DOHH2 (cell line): ENCODE results near the gene ANK3.

ENCODE experiments used
- EZH2phosphoT487 ChIP-seq: fragments of 200-600 bp; sonication (generic); IDR thresholded peaks from 2 replicates; pipeline ENCODE4 v1.6.1; 2017; ENCODE audit warnings: borderline replicate concordance, mild to moderate bottlenecking, antibody characterized with exemption, low read length, moderate library complexity, mixed read lengths
- TF ChIP-seq, protein P1 (sequence below): fragments of 200-600 bp; sonication (generic); IDR thresholded peaks from one replicate; pipeline ENCODE4 v1.5.1; 2014; ENCODE audit warnings: antibody characterized with exemption, mild to moderate bottlenecking, low read depth, low read length; ENCODE audit not compliant: poor library complexity, severe bottlenecking

DNA sequence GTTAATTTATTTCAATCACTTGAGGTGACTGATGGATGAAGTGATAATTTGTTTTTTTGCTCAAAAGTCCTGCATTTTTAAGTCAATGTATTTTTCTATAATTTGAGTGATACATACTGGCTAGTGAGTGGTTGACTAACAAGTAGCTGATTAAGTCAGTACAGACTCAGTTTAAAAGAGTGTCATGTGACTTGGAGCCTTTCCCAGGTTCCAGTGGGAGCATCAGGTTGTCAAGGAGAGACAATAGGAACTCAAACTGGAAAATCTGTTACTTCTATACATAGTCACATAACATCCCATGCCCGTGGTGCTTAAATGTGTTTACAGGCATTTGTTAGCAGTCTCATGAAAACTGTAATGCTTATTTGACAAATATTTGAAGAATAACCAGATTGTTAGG lies 154.7 kb downstream of the ANK3 start:
- TF ChIP-seq, protein P1, sequence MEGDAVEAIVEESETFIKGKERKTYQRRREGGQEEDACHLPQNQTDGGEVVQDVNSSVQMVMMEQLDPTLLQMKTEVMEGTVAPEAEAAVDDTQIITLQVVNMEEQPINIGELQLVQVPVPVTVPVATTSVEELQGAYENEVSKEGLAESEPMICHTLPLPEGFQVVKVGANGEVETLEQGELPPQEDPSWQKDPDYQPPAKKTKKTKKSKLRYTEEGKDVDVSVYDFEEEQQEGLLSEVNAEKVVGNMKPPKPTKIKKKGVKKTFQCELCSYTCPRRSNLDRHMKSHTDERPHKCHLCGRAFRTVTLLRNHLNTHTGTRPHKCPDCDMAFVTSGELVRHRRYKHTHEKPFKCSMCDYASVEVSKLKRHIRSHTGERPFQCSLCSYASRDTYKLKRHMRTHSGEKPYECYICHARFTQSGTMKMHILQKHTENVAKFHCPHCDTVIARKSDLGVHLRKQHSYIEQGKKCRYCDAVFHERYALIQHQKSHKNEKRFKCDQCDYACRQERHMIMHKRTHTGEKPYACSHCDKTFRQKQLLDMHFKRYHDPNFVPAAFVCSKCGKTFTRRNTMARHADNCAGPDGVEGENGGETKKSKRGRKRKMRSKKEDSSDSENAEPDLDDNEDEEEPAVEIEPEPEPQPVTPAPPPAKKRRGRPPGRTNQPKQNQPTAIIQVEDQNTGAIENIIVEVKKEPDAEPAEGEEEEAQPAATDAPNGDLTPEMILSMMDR, result no peak
- no peak for TF ChIP-seq EZH2phosphoT487
